Measurements from ENCODE around the gene MAPK10.

The MAPK10 gene

DNA sequence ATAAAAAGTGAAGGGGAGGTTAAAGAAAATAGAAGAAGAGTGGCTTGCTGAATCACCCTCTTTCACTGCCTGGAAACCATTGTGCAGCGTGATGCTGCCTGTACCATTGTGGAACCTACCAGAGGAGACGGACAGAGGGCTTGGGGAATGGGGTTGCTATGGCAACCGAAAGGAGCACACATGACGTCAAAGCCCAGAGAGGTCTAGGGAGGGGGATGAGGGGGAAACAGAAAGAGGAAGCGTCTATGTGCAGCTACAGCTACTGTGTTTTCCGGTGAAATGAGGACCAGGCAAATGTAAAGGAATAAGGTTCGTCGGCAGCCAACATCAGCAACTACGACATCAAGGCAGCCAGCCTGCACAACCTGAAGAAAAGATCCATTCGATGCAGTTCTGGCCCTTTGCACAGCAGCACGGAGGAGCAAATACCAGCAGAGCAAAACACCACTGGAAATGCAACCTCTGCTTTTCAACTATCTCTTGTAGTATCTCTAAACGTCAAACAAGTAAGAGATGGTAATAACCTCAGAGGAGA, at the start of gene MAPK10:
Gene MAPK10 (minus strand): TSS at position 110 of the 535 bp plus-strand sequence.
- DNase-seq = peak; percentile 85 to 93

- DNase-seq = no peak
These were observed 43.7 kb upstream of the MAPK10 start for GRCh38 chr4:86403575-86403974.

- DNase-seq = no peak
These were observed 42.0 kb upstream of the MAPK10 start for GRCh38 chr4:86401826-86402225.

GRCh38 chr4:86400216-86400615, 40.4 kb upstream of the MAPK10 start:
- no peak for DNase-seq

GRCh38 chr4:86398187-86398586, 38.3 kb upstream of the MAPK10 start:
- no peak for DNase-seq

DNA sequence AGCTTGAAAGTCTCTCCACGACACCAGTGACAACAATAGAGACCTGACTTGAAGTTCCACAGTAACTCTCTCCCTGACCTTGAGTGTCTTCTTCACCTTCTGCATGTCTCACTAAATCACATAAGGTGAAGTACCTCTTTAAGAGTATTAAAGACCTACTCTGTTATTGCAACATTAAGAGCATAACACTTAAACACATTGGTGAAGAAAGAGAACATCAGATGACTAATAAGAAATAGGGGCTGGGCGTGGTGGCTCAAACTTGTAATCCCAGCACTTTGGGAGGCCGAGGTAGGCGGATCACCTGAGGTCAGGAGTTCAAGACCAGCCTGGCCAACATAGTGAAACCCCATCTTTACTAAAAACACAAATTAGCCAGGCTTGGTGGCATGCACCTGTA, 33.9 kb upstream of the MAPK10 start:
- DNase-seq = no peak

GRCh38 chr4:86389664-86390063, 29.8 kb upstream of the MAPK10 start:
- no peak for DNase-seq

DNA sequence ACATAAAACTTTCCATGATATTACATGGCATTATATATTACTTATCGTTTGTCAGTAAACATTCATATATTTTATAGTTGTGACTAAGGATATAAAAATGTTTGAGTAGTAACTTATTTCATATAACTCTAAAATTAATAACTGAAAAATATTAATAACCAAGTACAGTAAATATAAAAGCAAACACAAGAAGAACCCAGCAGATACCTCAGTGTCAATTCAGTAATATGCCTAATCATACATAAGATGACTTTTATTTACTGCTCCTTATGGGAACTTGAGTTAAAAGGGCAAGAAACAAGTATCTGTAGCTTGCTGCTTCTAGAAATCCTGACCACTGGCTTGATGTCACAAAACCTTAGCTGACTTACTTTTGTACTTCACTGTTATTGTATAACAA, 28.4 kb upstream of the MAPK10 start:
- DNase-seq = no peak

- DNase-seq = no peak
These were observed 27.1 kb upstream of the MAPK10 start for GRCh38 chr4:86386817-86387415.

DNA sequence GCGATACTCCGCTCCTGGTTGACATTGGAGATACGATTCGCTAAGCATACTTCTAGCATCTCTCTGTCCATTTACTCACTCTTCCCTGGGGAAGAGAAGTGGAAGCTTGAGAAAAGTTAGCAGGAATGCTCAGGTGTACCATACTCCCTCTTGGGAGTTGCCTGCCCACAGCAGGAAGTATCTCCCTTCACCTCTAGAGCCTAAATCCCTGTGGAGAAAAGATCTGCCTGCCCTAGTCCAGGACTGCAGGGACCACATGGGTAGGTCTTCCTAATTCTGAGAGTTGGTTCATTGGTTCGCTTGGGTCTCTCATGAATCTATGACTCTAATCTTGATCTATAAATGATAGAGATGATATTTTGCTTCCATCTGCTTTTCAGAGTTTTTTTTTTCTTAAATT, 26.3 kb upstream of the MAPK10 start:
- no peak for DNase-seq

DNA sequence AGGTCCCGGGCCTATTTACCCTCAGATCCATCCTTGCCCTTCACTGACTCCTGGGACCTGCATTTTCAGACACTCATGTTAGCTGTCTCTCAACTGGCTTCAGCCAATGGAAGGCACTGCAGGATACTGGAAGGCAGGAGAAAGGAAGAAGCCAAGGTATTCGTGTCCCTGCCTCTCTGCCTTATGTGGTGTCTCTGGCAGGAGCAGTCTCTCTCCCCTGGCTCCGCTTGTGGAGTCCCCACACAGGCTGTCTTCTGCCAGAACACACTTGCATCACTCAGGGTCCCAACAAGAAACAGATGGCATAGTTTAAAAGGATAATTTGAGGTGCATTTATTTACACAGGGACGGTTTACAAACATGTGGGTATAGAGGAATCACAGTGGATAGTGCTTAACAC, 21.6 kb upstream of the MAPK10 start:
- DNase-seq = no peak

- no peak for DNase-seq
These were observed 20.4 kb upstream of the MAPK10 start for GRCh38 chr4:86380181-86380724.

GRCh38 chr4:86376850-86377249, 17.0 kb upstream of the MAPK10 start:
- no peak for DNase-seq

- no peak for DNase-seq
These were observed 8.6 kb upstream of the MAPK10 start for GRCh38 chr4:86368433-86368832.

- DNase-seq = no peak
These were observed 7.7 kb upstream of the MAPK10 start for GRCh38 chr4:86367577-86367976.

DNA sequence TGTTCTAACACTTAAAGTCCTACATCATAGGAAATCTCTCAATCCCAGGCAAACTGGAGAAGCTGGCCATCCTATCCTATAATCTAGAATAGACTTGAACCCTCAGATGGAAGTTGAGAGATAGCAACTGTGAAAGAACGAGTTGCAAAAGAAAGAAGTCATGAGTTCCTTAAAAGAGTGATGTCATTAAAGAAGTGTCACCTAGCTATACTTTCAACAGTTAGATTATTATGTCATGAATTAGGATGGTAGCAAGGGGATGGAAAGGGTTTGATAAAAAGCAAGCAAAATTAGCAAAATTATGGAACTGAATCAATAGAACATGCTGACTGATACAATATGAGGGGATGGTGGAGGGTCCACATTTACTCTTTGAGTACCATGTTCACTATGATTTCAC, 7.1 kb upstream of the MAPK10 start:
- no peak for DNase-seq

DNA sequence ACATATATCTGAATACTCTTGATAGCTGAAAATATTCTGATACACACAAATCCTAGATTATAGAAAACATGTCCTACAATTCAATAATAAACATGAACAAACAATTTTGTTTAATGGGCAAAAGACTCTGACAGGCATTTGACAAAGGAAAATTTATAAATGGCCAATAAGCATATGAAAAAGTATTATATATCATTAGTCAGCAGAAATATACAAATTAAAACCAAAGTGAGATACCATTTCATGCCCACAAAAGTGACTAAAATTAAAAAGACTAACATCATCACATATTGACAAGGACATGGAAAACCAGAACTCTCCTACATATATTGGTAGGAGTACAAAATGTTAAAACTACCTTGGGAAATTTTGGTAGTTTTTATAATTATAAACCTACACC, 2.7 kb upstream of the MAPK10 start:
- DNase-seq = no peak

GRCh38 chr4:86358257-86358656, 1.6 kb downstream of the MAPK10 start:
- no peak for DNase-seq

DNA sequence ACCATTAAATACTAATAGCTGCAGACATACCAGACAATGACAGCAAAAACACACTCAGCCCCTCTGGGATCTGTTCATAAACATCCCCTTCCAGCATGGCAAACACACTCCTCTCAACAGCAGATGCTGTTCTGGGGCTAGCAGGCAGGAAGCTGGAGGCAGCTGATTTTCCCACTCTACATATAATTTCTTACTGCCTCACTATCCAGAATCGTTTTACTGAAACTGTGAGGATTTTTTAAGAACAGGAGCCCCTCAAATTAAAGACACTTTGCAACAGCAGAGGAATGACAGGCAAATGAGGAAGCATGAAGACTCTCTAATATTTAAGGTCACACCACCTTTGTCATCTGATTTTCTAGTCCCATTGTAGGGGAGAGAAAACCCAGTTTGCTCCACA, 2.2 kb downstream of the MAPK10 start:
- DNase-seq = peak; percentile 13 to 24

- DNase-seq = no peak
These were observed 3.2 kb downstream of the MAPK10 start for GRCh38 chr4:86356425-86357210.

DNA sequence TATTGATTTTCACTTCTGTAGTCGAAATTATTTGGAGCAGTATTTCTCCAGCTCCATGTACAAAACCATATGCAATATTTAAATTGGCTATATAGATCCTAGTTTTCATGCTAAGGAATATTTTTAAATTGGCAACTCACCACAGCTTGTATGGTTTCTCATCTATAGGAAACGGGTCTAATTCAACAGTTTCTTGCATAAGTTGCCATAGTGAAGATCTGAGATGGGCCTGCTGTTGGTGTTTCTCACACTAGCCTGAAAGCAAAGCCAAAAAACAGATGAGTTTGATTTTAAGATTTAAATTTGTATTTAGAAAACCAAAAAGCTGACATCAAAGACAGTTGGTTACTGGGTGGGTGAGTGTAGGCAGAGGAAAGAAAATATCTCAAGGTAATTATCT, 5.5 kb downstream of the MAPK10 start:
- DNase-seq = no peak

DNA sequence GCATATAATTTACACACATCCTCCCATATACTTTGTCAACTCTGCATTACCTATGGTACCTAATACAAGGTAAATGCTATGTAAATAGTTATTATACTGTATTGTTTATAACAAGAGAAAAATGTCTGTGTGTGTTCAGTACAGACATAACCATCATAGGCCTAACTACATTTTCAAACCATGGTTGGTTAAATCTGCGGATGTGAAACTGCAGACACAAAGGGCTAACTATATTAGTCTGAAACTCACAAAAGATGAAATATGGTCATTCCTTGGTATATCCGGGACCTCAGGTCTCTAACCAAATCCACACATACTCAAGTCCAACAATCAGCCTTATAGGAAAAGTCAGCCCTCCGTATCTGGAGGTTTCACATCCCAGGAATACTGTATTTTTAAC, 13.5 kb downstream of the MAPK10 start:
- no peak for DNase-seq

DNA sequence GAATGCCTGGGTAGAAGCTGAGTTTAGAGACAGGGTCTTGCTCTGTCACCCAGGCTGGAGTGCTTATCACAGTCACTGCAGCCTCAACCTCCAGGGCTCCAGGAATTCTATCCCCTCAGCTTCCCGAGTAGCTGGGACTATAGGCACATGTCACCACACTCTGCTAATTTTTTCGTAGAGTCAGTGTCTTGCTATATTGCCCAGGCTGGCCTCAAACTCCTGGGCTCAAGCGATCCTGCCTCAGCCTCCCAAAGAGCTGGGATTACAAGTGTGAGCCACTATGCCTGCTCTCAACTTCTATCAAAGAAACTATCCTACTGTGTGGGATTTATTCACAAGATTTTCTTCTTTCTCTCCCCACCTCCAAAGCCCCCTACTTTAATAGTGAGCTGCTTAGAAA, 15.7 kb downstream of the MAPK10 start:
- DNase-seq = no peak

DNA sequence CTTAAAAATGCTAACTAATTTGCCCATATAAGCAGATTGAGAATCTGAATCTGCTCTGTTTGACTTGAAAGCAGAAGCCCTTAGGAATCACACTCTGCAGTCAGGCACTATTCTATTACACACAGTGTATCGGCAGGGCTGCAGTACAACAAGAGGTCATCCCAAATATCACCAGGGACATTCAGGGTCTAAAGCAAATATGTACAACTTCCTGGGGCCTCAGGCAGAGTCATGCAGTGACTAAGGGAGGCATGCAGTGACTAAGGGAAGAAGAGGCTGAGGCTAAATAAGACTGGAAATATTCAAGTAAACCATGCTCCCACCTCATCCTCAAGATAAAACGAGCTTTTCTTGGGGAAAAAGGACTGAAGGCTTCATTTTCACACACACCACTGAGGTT, 20.9 kb downstream of the MAPK10 start:
- DNase-seq = no peak
